Esophagus muscularis mucosa (tissue), 4 donors: ENCODE data around the gene RNF180. TPM values are rescaled to one million over a fixed set of nuclear protein-coding genes. Genes with fewer than 3 reads are reported as not detected.

ENCODE experiments used
- DNase-seq: peaks from one replicate; pipeline ENCODE4 v3.0.0-alpha.2; 2017; ENCODE audit errors: extremely low spot score
- H3K27ac ChIP-seq, 4 donors: fragments of 200-600 bp; sonication (generic); replicated peaks in 1 of 4; 1 replicate in 3 of 4; 2 replicates in 1 of 4; pipeline ENCODE4 v1.5.1; 2016 to 2019; ENCODE audit warnings: mild to moderate bottlenecking in 1 of 4
- H3K27me3 ChIP-seq, 4 donors: fragments of 200-600 bp; sonication (generic); one replicate each; pipeline versions ENCODE4 v1.5.1 to v1.6.0; 2016 to 2019
- H3K36me3 ChIP-seq, 4 donors: fragments of 200-600 bp; sonication (generic); one replicate each; pipeline ENCODE4 v1.5.1; 2016 to 2019
- H3K4me1 ChIP-seq, 4 donors: fragments of 200-600 bp; sonication (generic); one replicate each; pipeline ENCODE4 v1.5.1; 2016 to 2019
- H3K4me3 ChIP-seq, 4 donors: fragments of 200-600 bp; sonication (generic); 1 replicate in 2 of 4; 2 replicates in 2 of 4; pipeline ENCODE4 v1.5.1; 2016 to 2019; ENCODE audit warnings: mild to moderate bottlenecking in 4 of 4, moderate library complexity in 1 of 4
- H3K9me3 ChIP-seq, 4 donors: fragments of 200-600 bp; sonication (generic); 1 replicate in 3 of 4; 2 replicates in 1 of 4; pipeline ENCODE4 v1.5.1; 2016 to 2019
- CTCF ChIP-seq, 3 experiments: fragments of 200-600 bp in 2 of 3; fragments of 450-650 bp in 1 of 3; sonication (generic) in 2 of 3; IDR thresholded peaks; one replicate each; pipeline ENCODE4 v1.5.1; 2017 to 2019; ENCODE audit warnings: antibody characterized with exemption in 3 of 3, mild to moderate bottlenecking in 2 of 3, moderate library complexity in 1 of 3
- EP300 ChIP-seq: sonication (generic); formaldehyde crosslinking; IDR thresholded peaks from one replicate; pipeline ENCODE4 v1.6.1; 2017; ENCODE audit warnings: antibody characterized with exemption
- POLR2A ChIP-seq: fragments of 450-650 bp; IDR thresholded peaks from one replicate; pipeline ENCODE4 v1.6.1; 2017; ENCODE audit warnings: antibody characterized with exemption, moderate library complexity, mild to moderate bottlenecking, low read depth
- POLR2AphosphoS5 ChIP-seq, 2 donors: sonication (generic); formaldehyde crosslinking; IDR thresholded peaks; one replicate each; pipeline ENCODE4 v1.6.1; 2017; ENCODE audit warnings: antibody characterized with exemption in 2 of 2
- WGBS: methylation state at CpG from one replicate; pipeline ENCODE4 v1.1.5; 2018; 5-methylcytosine and 5-hydroxymethylcytosine counted together
- intact Hi-C: fragments of 100-400 bp; cut with DNase I; formaldehyde crosslinking; loops from one replicate; pipeline ENCODE4 v1.15.1; 2023
- total RNA-seq, 4 donors: library from RNA; depleted of rRNA; stranded (reverse); fragments of >200 nt; gene quantifications; one replicate each; pipeline versions ENCODE4 v1.1.0 to v1.2.1, GENCODE V29; 2016

RNF180 gene
- total RNA-seq, 4 donors from 2014 or later: 17.9 to 22.4 (median 21.0) TPM

- WGBS: no CpG with 5 or more reads among the region's 3 CpGs
- DNase-seq: no peak
- Histone ChIP-seq H3K36me3 (no peaks in the 10 kb centered on the region), H3K4me3 (no peak overlapping the region), H3K27ac (no peak overlapping the region), H3K27me3 (no peaks in the 10 kb centered on the region), H3K4me1 (no peaks in the 10 kb centered on the region), H3K9me3 (no peaks in the 10 kb centered on the region)
- intact Hi-C loops: no loop called here
- no peak for TF ChIP-seq CTCF (IDR thresholded peaks at IDR 0.05)
- TF ChIP-seq EP300: no peak
- no peak for TF ChIP-seq POLR2AphosphoS5 (IDR thresholded peaks at IDR 0.05)
- TF ChIP-seq POLR2A: no peak
Measured at GRCh38 chr5:64292611-64293215, 127.1 kb downstream of the RNF180 start.

GRCh38 chr5:64295101-64295500 lies 129.5 kb downstream of the RNF180 start:
- Histone ChIP-seq H3K27ac (no peak overlapping the region), H3K27me3 (no peaks in the 10 kb centered on the region), H3K36me3 (no peaks in the 10 kb centered on the region), H3K9me3 (no peaks in the 10 kb centered on the region), H3K4me3 (no peak overlapping the region), H3K4me1 (no peaks in the 10 kb centered on the region)
- TF ChIP-seq POLR2AphosphoS5 (IDR thresholded peaks at IDR 0.05) (no peak), EP300 (no peak), POLR2A (no peak), CTCF (IDR thresholded peaks at IDR 0.05) (no peak)
- intact Hi-C loops: no loop called here
- 88% methylated on average over 1 of the region's 1 CpG for WGBS
- DNase-seq: no peak

GRCh38 chr5:64298586-64298985 lies 132.9 kb downstream of the RNF180 start:
- no peak overlapping the region for H3K4me3 ChIP-seq
- DNase-seq: no peak
- H3K9me3 ChIP-seq: no peaks in the 10 kb centered on the region
- H3K4me1 ChIP-seq: no peaks in the 10 kb centered on the region
- intact Hi-C loops: no loop called here
- no peaks in the 10 kb centered on the region for H3K36me3 ChIP-seq
- 85% methylated on average over 1 of the region's 1 CpG for WGBS
- TF ChIP-seq POLR2AphosphoS5 (IDR thresholded peaks at IDR 0.05) (no peak), EP300 (no peak), CTCF (IDR thresholded peaks at IDR 0.05) (no peak), POLR2A (no peak)
- H3K27me3 ChIP-seq: no peaks in the 10 kb centered on the region
- H3K27ac ChIP-seq: no peak overlapping the region

GRCh38 chr5:64299805-64300204 lies 134.2 kb downstream of the RNF180 start:
- WGBS: 70% methylated on average over 2 of the region's 2 CpGs
- intact Hi-C loops: no loop called here
- Histone ChIP-seq H3K27ac (no peak overlapping the region), H3K4me3 (no peak overlapping the region), H3K27me3 (no peaks in the 10 kb centered on the region), H3K36me3 (no peaks in the 10 kb centered on the region), H3K9me3 (no peaks in the 10 kb centered on the region), H3K4me1 (no peaks in the 10 kb centered on the region)
- no peak for DNase-seq
- TF ChIP-seq EP300 (no peak), POLR2A (no peak), POLR2AphosphoS5 (IDR thresholded peaks at IDR 0.05) (no peak), CTCF (IDR thresholded peaks at IDR 0.05) (no peak)

- Histone ChIP-seq H3K9me3 (no peaks in the 10 kb centered on the region), H3K36me3 (no peaks in the 10 kb centered on the region), H3K27ac (no peak overlapping the region), H3K27me3 (no peaks in the 10 kb centered on the region), H3K4me3 (no peak overlapping the region), H3K4me1 (no peaks in the 10 kb centered on the region)
- intact Hi-C loops: no loop called here
- no peak for TF ChIP-seq POLR2A
- TF ChIP-seq POLR2AphosphoS5 (IDR thresholded peaks at IDR 0.05): no peak
- no peak for TF ChIP-seq EP300
- no peak for TF ChIP-seq CTCF (IDR thresholded peaks at IDR 0.05)
- DNase-seq: no peak
Measured at GRCh38 chr5:64301566-64301965, 135.9 kb downstream of the RNF180 start.
